ENCODE data around the gene CNNM3.

GRCh38 chr2:96880891-96881273 is 64.8 kb downstream of the CNNM3 start:
- TF ChIP-seq POLR2A (IDR thresholded peaks at IDR 0.05; ENCODE audit: low read length), result no peak
- no peak for TF ChIP-seq GATA1 (IDR thresholded peaks at IDR 0.05; ENCODE audit: low read depth, low read length)
